Rectal smooth muscle tissue (tissue), 1 donor: ENCODE data around the gene DEFB124.
"Not testable (repeated sequence)": the region's sequence is repeated elsewhere in the genome, so short reads cannot be mapped to it uniquely, and the experiment has no call there.

ENCODE experiments used
- H3K27ac ChIP-seq: one replicate; pipeline ENCODE4 v1.7.0; 2013; ENCODE audit warnings: low read depth, low read length, inconsistent platforms
- H3K27me3 ChIP-seq: one replicate; pipeline ENCODE4 v1.7.0; 2013; ENCODE audit warnings: low read length; ENCODE audit not compliant: control insufficient read depth, insufficient read depth
- H3K36me3 ChIP-seq: one replicate; pipeline ENCODE4 v1.7.0; 2013; ENCODE audit warnings: low read length; ENCODE audit not compliant: control insufficient read depth, insufficient read depth
- H3K4me1 ChIP-seq: one replicate; pipeline ENCODE4 v1.7.0; 2013; ENCODE audit warnings: low read length; ENCODE audit not compliant: control insufficient read depth, insufficient read depth
- H3K4me3 ChIP-seq: one replicate; pipeline ENCODE4 v1.7.0; 2013; ENCODE audit warnings: low read length
- H3K9ac ChIP-seq: one replicate; pipeline ENCODE4 v1.7.0; 2013; ENCODE audit warnings: low read length

Gene DEFB124

GRCh38 chr20:31474758-31475427, at the start of gene DEFB124, which contains the start of gene REM1:
TSS of gene DEFB124 (minus strand) at chr20:31475127. CDS start at chr20:31473013, 2,114 bp downstream.
TSS of gene REM1 (plus strand) at chr20:31475288. CDS start at chr20:31476446, 1,158 bp downstream.
- Histone ChIP-seq H3K27ac (peak within 1 kb of the TSS; percentile 48), H3K4me1 (no peaks in the 10 kb centered on the region), H3K27me3 (no peaks in the 10 kb centered on the region), H3K4me3 (peak within 1 kb of the TSS; percentile 55), H3K9ac (peak within 1 kb of the TSS; percentile 51), H3K36me3 (no peaks in the 10 kb centered on the region)

- no peak overlapping the region for H3K9ac ChIP-seq
- H3K27ac ChIP-seq: no peak overlapping the region
- H3K4me3 ChIP-seq: no peak overlapping the region
- peaks cover 2% of the 10 kb centered on the region for H3K36me3 ChIP-seq
- H3K27me3 ChIP-seq: no peaks in the 10 kb centered on the region
- H3K4me1 ChIP-seq: no peaks in the 10 kb centered on the region
Measured at GRCh38 chr20:31523361-31524283, 48.7 kb upstream of the DEFB124 start.

GRCh38 chr20:31522731-31523130, 47.8 kb upstream of the DEFB124 start:
- H3K4me3 ChIP-seq: no peak overlapping the region
- no peak overlapping the region for H3K27ac ChIP-seq
- H3K9ac ChIP-seq: no peak overlapping the region
- no peaks in the 10 kb centered on the region for H3K4me1 ChIP-seq
- peaks cover 2% of the 10 kb centered on the region for H3K36me3 ChIP-seq
- no peaks in the 10 kb centered on the region for H3K27me3 ChIP-seq

GRCh38 chr20:31521267-31521666, 46.3 kb upstream of the DEFB124 start:
- H3K27ac ChIP-seq, H3K27me3 ChIP-seq, H3K36me3 ChIP-seq, H3K9ac ChIP-seq, H3K4me3 ChIP-seq, H3K4me1 ChIP-seq: not testable (repeated sequence)

GRCh38 chr20:31517373-31517772, 42.4 kb upstream of the DEFB124 start:
- no peak overlapping the region for H3K27ac ChIP-seq
- no peak overlapping the region for H3K9ac ChIP-seq
- H3K36me3 ChIP-seq: no peaks in the 10 kb centered on the region
- H3K4me1 ChIP-seq: peaks cover 21% of the 10 kb centered on the region
- no peaks in the 10 kb centered on the region for H3K27me3 ChIP-seq
- H3K4me3 ChIP-seq: no peak overlapping the region

GRCh38 chr20:31516651-31517050, 41.7 kb upstream of the DEFB124 start:
- H3K27me3 ChIP-seq: no peaks in the 10 kb centered on the region
- H3K9ac ChIP-seq: no peak overlapping the region
- peak overlapping the region; percentile 78 for H3K4me3 ChIP-seq
- H3K27ac ChIP-seq: no peak overlapping the region
- peaks cover 21% of the 10 kb centered on the region for H3K4me1 ChIP-seq
- no peaks in the 10 kb centered on the region for H3K36me3 ChIP-seq

GRCh38 chr20:31516166-31516565, 41.2 kb upstream of the DEFB124 start:
- H3K27ac ChIP-seq: no peak overlapping the region
- H3K4me1 ChIP-seq: peaks cover 21% of the 10 kb centered on the region
- no peak overlapping the region for H3K9ac ChIP-seq
- peak overlapping the region; percentile 78 for H3K4me3 ChIP-seq
- no peaks in the 10 kb centered on the region for H3K27me3 ChIP-seq
- no peaks in the 10 kb centered on the region for H3K36me3 ChIP-seq

GRCh38 chr20:31515775-31516107, 40.8 kb upstream of the DEFB124 start:
- H3K4me3 ChIP-seq: peak overlapping the region; percentile 78
- H3K27ac ChIP-seq: no peak overlapping the region
- no peaks in the 10 kb centered on the region for H3K36me3 ChIP-seq
- no peaks in the 10 kb centered on the region for H3K27me3 ChIP-seq
- no peak overlapping the region for H3K9ac ChIP-seq
- peaks cover 21% of the 10 kb centered on the region for H3K4me1 ChIP-seq

GRCh38 chr20:31515072-31515774, 40.3 kb upstream of the DEFB124 start:
- Histone ChIP-seq H3K9ac (peak overlapping the region; percentile 56), H3K4me1 (peaks cover 21% of the 10 kb centered on the region), H3K27ac (no peak overlapping the region), H3K27me3 (no peaks in the 10 kb centered on the region), H3K4me3 (peak overlapping the region; percentile 78), H3K36me3 (no peaks in the 10 kb centered on the region)

GRCh38 chr20:31514154-31515071, 39.5 kb upstream of the DEFB124 start, which contains the start of gene HM13:
TSS of gene HM13 (plus strand) at chr20:31514442. CDS start at chr20:31514552, 110 bp downstream.
- peak within 1 kb of the TSS; percentile 39 for H3K27ac ChIP-seq
- H3K27me3 ChIP-seq: no peaks in the 10 kb centered on the region
- peak within 1 kb of the TSS; percentile 78 for H3K4me3 ChIP-seq
- peaks cover 21% of the 10 kb centered on the region for H3K4me1 ChIP-seq
- peak within 1 kb of the TSS; percentile 56 for H3K9ac ChIP-seq
- H3K36me3 ChIP-seq: no peaks in the 10 kb centered on the region

- Histone ChIP-seq H3K4me1 (no peaks in the 10 kb centered on the region), H3K36me3 (no peaks in the 10 kb centered on the region), H3K27me3 (no peaks in the 10 kb centered on the region), H3K4me3 (no peak overlapping the region), H3K27ac (no peak overlapping the region), H3K9ac (no peak overlapping the region)
Measured at GRCh38 chr20:31508517-31509244, 33.8 kb upstream of the DEFB124 start.
